A549 (cell line): ENCODE results near the gene DOP1B. TPM values are rescaled to one million over a fixed set of nuclear protein-coding genes. Genes with fewer than 3 reads are reported as not detected.

Experiments used
- ATAC-seq, 2 experiments: fragments of 200-7000 bp in 1 of 2; fragments of >200 bp in 1 of 2; cut with Nextera tagmentation in 1 of 2; cut with Tn5 transposase in 1 of 2; 3 replicates each; pipeline versions ENCODE4 v1.8.0 to v1.9.1; 2018 to 2020; ENCODE audit warnings: mild to moderate bottlenecking in 1 of 2, moderate library complexity in 1 of 2
- CTCF ChIA-PET: fragments of 300-600 bp; sonication (Branson Sonifier 250); formaldehyde crosslinking; extraction: SDS; loops from one replicate; lab custom pipeline; 2021; ENCODE audit warnings: antibody characterized with exemption, inconsistent platforms; lab: Yijun Ruan, JAX
- POLR2A ChIA-PET: fragments of 350-600 bp; formaldehyde crosslinking; extraction: SDS; loops from one replicate; lab custom pipeline; 2021; ENCODE audit warnings: antibody characterized with exemption, inconsistent platforms; lab: Yijun Ruan, JAX
- DNase-seq, 2 experiments: peaks; one replicate each; pipeline versions ENCODE4 v3.0.0 to v3.0.0-alpha.2; 2011 to 2016; ENCODE audit warnings: low read depth in 1 of 2, low spot score in 1 of 2
- FAIRE-seq: peaks from 2 replicates; lab custom pipeline; 2011; peaks lifted over from hg19 to GRCh38; lab: Jason Lieb, UNC
- H3K27ac ChIP-seq, 2 experiments: fragments of >200 bp; sonication (Bioruptor Twin); formaldehyde crosslinking; 3 replicates each; pipeline ENCODE4 v1.5.1; 2016 to 2017
- H3K4me1 ChIP-seq: fragments of >200 bp; sonication (Bioruptor Twin); formaldehyde crosslinking; 3 replicates; pipeline ENCODE4 v1.6.1; 2016
- H3K4me2 ChIP-seq: fragments of >200 bp; sonication (Bioruptor Twin); formaldehyde crosslinking; 3 replicates; pipeline ENCODE4 v1.6.1; 2016
- H3K4me3 ChIP-seq: fragments of >200 bp; sonication (Bioruptor Twin); formaldehyde crosslinking; 3 replicates; pipeline ENCODE4 v1.5.1; 2016
- H3K9me3 ChIP-seq: fragments of >200 bp; sonication (Bioruptor Twin); formaldehyde crosslinking; 3 replicates; pipeline ENCODE4 v1.6.1; 2016
- CBX2 ChIP-seq: fragments of 200-600 bp; sonication (generic); IDR thresholded peaks from 2 replicates; pipeline ENCODE4 v1.6.1; 2016; ENCODE audit warnings: low read depth, mild to moderate bottlenecking, borderline replicate concordance
- CBX8 ChIP-seq: fragments of 200-600 bp; sonication (generic); IDR thresholded peaks from 2 replicates; pipeline ENCODE4 v1.6.1; 2016
- CHD4 ChIP-seq: fragments of 200-600 bp; sonication (generic); IDR thresholded peaks from 2 replicates; pipeline ENCODE4 v1.6.1; 2016; ENCODE audit warnings: antibody characterized with exemption, mild to moderate bottlenecking, borderline replicate concordance
- GATA3 ChIP-seq: IDR thresholded peaks from 2 replicates; pipeline ENCODE4 v1.6.1; 2012; ENCODE audit warnings: borderline replicate concordance
- HOXA7 ChIP-seq: fragments of 250-450 bp; sonication (Bioruptor Pico); IDR thresholded peaks from 2 replicates; pipeline ENCODE4 v1.5.0; 2020; ENCODE audit warnings: mild to moderate bottlenecking, moderate library complexity
- HOXB13 ChIP-seq: fragments of 250-450 bp; sonication (Bioruptor Pico); IDR thresholded peaks from 2 replicates; pipeline ENCODE4 v1.5.0; 2020; ENCODE audit warnings: low read depth, mild to moderate bottlenecking, moderate library complexity
- KDM1A ChIP-seq: fragments of 200-600 bp; sonication (generic); IDR thresholded peaks from 2 replicates; pipeline ENCODE4 v1.6.1; 2016; ENCODE audit warnings: low read depth, mild to moderate bottlenecking
- KDM5A ChIP-seq: fragments of 200-600 bp; sonication (generic); IDR thresholded peaks from 2 replicates; pipeline ENCODE4 v1.6.1; 2016; ENCODE audit warnings: antibody characterized with exemption, mild to moderate bottlenecking
- NPAS2 ChIP-seq: fragments of 250-450 bp; sonication (Bioruptor Pico); IDR thresholded peaks from 2 replicates; pipeline ENCODE4 v1.8.0; 2022; ENCODE audit warnings: mild to moderate bottlenecking, moderate library complexity, borderline replicate concordance
- NR3C1 ChIP-seq: fragments of >200 bp; sonication (Bioruptor Twin); formaldehyde crosslinking; IDR thresholded peaks from 3 replicates; pipeline ENCODE4 v1.6.1; 2017
- POLR2AphosphoS2 ChIP-seq: conservative IDR thresholded peaks from 2 replicates; pipeline ENCODE4 v1.6.1; 2012; ENCODE audit warnings: low read length, improper control_type of control experiment, inconsistent platforms
- RAD21 ChIP-seq, 2 experiments: fragments of >200 bp in 1 of 2; sonication (Bioruptor Twin) in 1 of 2; formaldehyde crosslinking in 1 of 2; IDR thresholded peaks in 1 of 2; conservative IDR thresholded peaks in 1 of 2; 2 replicates in 1 of 2; 3 replicates in 1 of 2; pipeline ENCODE4 v1.6.1; 2012 to 2018; ENCODE audit warnings: inconsistent platforms in 1 of 2
- RARB ChIP-seq: fragments of 250-450 bp; sonication (Bioruptor Pico); IDR thresholded peaks from 2 replicates; pipeline ENCODE4 v1.8.0; 2021; ENCODE audit warnings: mild to moderate bottlenecking, moderate library complexity
- RNF2 ChIP-seq: fragments of 200-600 bp; sonication (generic); IDR thresholded peaks from 2 replicates; pipeline ENCODE4 v1.6.1; 2016; ENCODE audit warnings: low read depth, mild to moderate bottlenecking, antibody characterized with exemption, moderate library complexity, borderline replicate concordance
- SMC3 ChIP-seq: fragments of >200 bp; sonication (Bioruptor Twin); formaldehyde crosslinking; IDR thresholded peaks from 3 replicates; pipeline ENCODE4 v1.6.1; 2018; ENCODE audit warnings: inconsistent platforms
- SREBF2 ChIP-seq: fragments of 450-650 bp; IDR thresholded peaks from 2 replicates; pipeline ENCODE4 v1.6.1; 2014; ENCODE audit warnings: mild to moderate bottlenecking, moderate library complexity
- TP53 ChIP-seq: fragments of 250-450 bp; sonication (Bioruptor Pico); IDR thresholded peaks from 2 replicates; pipeline ENCODE4 v1.5.0; 2021; ENCODE audit warnings: mild to moderate bottlenecking, moderate library complexity
- ZSCAN20 ChIP-seq: fragments of 250-450 bp; sonication (Bioruptor Pico); IDR thresholded peaks from 2 replicates; pipeline ENCODE4 v1.8.0; 2022; ENCODE audit warnings: mild to moderate bottlenecking, moderate library complexity
- WGBS: methylation state at CpG from one replicate; pipeline ENCODE4 v1.1.6; 2017; ENCODE audit errors: missing lambda C conversion rate; 5-methylcytosine and 5-hydroxymethylcytosine counted together
- polyA plus RNA-seq, 4 experiments: library from polyadenylated mRNA; depleted of rRNA in 3 of 4; stranded (reverse); fragments of >200 nt; fragmentation: RNase III in 1 of 4; extraction: RNeasy Plus Mini Kit Qiagen cat#74134 plus additional on column Dnase treatment in 1 of 4; gene quantifications; 2 replicates in 3 of 4; 3 replicates in 1 of 4; pipeline ENCODE4 v1.2.3, GENCODE V29; 2011 to 2017
- TF ChIP-seq, protein P1 (sequence below): IDR thresholded peaks from 2 replicates; pipeline ENCODE4 v1.6.1; 2012; ENCODE audit warnings: low read depth, borderline replicate concordance
- TF ChIP-seq, protein P2 (sequence below): fragments of >200 bp; sonication (Bioruptor Twin); formaldehyde crosslinking; IDR thresholded peaks from 2 replicates; pipeline ENCODE4 v1.6.1; 2016
- TF ChIP-seq, protein P3 (sequence below): fragments of 200-600 bp; sonication (generic); IDR thresholded peaks from 2 replicates; pipeline ENCODE4 v1.6.1; 2016; ENCODE audit warnings: antibody characterized with exemption, mild to moderate bottlenecking, moderate library complexity
- TF ChIP-seq, protein P4 (sequence below): fragments of 250-450 bp; sonication (Bioruptor Pico); IDR thresholded peaks from 2 replicates; pipeline ENCODE4 v1.5.0; 2021; ENCODE audit warnings: mild to moderate bottlenecking, moderate library complexity, borderline replicate concordance
- TF ChIP-seq, protein P5 (sequence below): fragments of 450-650 bp; IDR thresholded peaks from 2 replicates; pipeline ENCODE4 v1.6.1; 2014; ENCODE audit warnings: antibody characterized with exemption

Gene DOP1B
- polyA plus RNA-seq, 2 of the 4 experiments (the other 2 are of a cell fraction), result 2.8 to 3.5 TPM

DNA sequence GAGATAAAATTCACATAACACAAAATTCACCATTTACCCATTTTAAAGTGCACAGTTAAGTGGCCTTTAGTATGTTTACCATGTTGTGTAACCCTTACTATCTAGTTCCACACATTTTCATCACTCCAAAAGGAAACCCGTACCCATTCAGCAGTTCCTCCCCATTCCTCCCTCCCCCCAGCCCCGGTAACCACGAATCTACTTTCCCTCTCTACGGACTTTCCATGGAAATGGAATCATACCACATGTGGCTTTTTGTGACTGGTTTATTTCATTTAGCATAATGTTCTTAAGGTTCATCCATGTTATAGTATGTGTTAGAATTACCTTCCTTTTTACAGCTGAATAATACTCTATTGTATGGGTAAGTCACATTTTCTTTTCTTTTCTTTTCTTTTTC lies 10.9 kb downstream of the DOP1B start (continued):
- TF ChIP-seq, protein P1, sequence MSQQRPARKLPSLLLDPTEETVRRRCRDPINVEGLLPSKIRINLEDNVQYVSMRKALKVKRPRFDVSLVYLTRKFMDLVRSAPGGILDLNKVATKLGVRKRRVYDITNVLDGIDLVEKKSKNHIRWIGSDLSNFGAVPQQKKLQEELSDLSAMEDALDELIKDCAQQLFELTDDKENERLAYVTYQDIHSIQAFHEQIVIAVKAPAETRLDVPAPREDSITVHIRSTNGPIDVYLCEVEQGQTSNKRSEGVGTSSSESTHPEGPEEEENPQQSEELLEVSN, result no peak
- TF ChIP-seq, protein P2, sequence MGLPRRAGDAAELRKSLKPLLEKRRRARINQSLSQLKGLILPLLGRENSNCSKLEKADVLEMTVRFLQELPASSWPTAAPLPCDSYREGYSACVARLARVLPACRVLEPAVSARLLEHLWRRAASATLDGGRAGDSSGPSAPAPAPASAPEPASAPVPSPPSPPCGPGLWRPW, result no peak
- TF ChIP-seq, protein P3, sequence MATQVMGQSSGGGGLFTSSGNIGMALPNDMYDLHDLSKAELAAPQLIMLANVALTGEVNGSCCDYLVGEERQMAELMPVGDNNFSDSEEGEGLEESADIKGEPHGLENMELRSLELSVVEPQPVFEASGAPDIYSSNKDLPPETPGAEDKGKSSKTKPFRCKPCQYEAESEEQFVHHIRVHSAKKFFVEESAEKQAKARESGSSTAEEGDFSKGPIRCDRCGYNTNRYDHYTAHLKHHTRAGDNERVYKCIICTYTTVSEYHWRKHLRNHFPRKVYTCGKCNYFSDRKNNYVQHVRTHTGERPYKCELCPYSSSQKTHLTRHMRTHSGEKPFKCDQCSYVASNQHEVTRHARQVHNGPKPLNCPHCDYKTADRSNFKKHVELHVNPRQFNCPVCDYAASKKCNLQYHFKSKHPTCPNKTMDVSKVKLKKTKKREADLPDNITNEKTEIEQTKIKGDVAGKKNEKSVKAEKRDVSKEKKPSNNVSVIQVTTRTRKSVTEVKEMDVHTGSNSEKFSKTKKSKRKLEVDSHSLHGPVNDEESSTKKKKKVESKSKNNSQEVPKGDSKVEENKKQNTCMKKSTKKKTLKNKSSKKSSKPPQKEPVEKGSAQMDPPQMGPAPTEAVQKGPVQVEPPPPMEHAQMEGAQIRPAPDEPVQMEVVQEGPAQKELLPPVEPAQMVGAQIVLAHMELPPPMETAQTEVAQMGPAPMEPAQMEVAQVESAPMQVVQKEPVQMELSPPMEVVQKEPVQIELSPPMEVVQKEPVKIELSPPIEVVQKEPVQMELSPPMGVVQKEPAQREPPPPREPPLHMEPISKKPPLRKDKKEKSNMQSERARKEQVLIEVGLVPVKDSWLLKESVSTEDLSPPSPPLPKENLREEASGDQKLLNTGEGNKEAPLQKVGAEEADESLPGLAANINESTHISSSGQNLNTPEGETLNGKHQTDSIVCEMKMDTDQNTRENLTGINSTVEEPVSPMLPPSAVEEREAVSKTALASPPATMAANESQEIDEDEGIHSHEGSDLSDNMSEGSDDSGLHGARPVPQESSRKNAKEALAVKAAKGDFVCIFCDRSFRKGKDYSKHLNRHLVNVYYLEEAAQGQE, result no peak
- TF ChIP-seq RNF2, result no peak
- no peak for TF ChIP-seq SMC3
- no peak for TF ChIP-seq KDM5A
- no peak for TF ChIP-seq CBX2
- no peak for TF ChIP-seq RARB (CRISPR knock-in tag)

DNA sequence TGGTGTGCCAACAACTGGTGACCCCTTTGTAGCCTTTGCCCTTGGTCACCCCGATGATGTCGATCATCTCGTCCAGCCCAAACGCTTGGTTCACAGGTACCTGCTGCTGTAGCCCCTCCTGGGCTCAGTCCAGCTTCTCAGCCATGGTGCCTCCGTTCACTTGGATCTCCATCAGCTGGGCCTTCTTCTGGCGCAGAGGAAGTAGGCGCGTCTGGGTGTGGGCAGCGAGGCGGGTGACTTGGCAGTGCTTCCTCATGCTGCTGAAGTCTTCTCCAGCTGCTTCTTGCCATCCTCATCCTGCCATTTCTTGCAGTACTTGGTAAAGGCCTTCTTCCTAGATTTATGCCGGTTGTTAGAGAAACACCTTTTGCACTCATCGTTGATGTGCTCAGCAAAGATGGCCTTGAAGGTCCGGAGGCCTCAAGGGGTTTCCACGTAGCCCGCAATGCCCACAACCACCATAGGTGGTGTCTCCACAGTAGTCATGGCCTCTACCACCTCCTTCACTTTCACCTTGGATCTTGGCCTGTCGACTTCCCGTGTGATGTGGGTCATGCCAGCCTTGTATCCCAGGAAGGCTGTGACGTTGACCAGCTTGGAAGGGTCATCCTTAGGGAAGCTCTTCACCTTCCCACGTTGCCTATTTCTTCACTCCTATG lies 13.0 kb downstream of the DOP1B start:
- Histone ChIP-seq H3K4me2 (no peak overlapping the region), H3K4me1 (peaks cover 2% of the 10 kb centered on the region; the same call in 2 of the 3 replicates), H3K4me3 (no peak overlapping the region), H3K27ac (no peak overlapping the region), H3K9me3 (no peaks in the 10 kb centered on the region)
- ChIA-PET CTCF (interaction anchor here (0.6 kb wide), 1 partner anchor 91 kb away, joined by 4 read pairs; no protein-coding TSS in a partner anchor), POLR2A (no interaction called here)
- no peak for TF ChIP-seq CHD4
- TF ChIP-seq, protein P4, sequence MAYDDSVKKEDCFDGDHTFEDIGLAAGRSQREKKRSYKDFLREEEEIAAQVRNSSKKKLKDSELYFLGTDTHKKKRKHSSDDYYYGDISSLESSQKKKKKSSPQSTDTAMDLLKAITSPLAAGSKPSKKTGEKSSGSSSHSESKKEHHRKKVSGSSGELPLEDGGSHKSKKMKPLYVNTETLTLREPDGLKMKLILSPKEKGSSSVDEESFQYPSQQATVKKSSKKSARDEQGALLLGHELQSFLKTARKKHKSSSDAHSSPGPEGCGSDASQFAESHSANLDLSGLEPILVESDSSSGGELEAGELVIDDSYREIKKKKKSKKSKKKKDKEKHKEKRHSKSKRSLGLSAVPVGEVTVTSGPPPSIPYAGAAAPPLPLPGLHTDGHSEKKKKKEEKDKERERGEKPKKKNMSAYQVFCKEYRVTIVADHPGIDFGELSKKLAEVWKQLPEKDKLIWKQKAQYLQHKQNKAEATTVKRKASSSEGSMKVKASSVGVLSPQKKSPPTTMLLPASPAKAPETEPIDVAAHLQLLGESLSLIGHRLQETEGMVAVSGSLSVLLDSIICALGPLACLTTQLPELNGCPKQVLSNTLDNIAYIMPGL (CRISPR knock-in tag), result no peak
- TF ChIP-seq, protein P3, result no peak
- TF ChIP-seq TP53 (CRISPR knock-in tag), result no peak
- TF ChIP-seq ZSCAN20 (CRISPR knock-in tag), result no peak
- no peak for TF ChIP-seq POLR2AphosphoS2
- TF ChIP-seq HOXA7 (CRISPR knock-in tag), result no peak
- no peak for TF ChIP-seq HOXB13 (CRISPR knock-in tag)
- no peak for TF ChIP-seq RARB (CRISPR knock-in tag)
- TF ChIP-seq, protein P5, sequence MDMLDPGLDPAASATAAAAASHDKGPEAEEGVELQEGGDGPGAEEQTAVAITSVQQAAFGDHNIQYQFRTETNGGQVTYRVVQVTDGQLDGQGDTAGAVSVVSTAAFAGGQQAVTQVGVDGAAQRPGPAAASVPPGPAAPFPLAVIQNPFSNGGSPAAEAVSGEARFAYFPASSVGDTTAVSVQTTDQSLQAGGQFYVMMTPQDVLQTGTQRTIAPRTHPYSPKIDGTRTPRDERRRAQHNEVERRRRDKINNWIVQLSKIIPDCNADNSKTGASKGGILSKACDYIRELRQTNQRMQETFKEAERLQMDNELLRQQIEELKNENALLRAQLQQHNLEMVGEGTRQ, result no peak
- no peak for TF ChIP-seq CBX8
- TF ChIP-seq SREBF2, result no peak
- no peak for TF ChIP-seq KDM1A
- TF ChIP-seq GATA3, result no peak
- no peak for TF ChIP-seq RAD21 (conservative IDR thresholded peaks at IDR 0.05 in 1 of 2, IDR thresholded peaks at IDR 0.05 in 1 of 2)
- no peak for TF ChIP-seq NPAS2 (CRISPR knock-in tag)
- TF ChIP-seq, protein P2, result no peak
- no peak for TF ChIP-seq NR3C1
- DNase-seq, result no peak
- ATAC-seq, result peak in 1 of 2 experiments; percentile 57; a peak in 3 of 6 replicates
- 94% methylated on average over 17 of the region's 19 CpGs for WGBS
- FAIRE-seq, result no peak
